Activated CD8-positive, alpha-beta memory T cell treated with anti-CD3 and anti-CD28 coated beads for 4 hours (primary cell): ENCODE results near the gene TPRA1.
"Not testable (repeated sequence)": the region's sequence is repeated elsewhere in the genome, so short reads cannot be mapped to it uniquely, and the experiment has no call there.

ENCODE experiments used
- DNase-seq, 2 donors: peaks; one replicate each; pipeline ENCODE4 v3.0.0-alpha.2; 2020; ENCODE audit warnings: low read depth in 2 of 2

Gene TPRA1

DNA sequence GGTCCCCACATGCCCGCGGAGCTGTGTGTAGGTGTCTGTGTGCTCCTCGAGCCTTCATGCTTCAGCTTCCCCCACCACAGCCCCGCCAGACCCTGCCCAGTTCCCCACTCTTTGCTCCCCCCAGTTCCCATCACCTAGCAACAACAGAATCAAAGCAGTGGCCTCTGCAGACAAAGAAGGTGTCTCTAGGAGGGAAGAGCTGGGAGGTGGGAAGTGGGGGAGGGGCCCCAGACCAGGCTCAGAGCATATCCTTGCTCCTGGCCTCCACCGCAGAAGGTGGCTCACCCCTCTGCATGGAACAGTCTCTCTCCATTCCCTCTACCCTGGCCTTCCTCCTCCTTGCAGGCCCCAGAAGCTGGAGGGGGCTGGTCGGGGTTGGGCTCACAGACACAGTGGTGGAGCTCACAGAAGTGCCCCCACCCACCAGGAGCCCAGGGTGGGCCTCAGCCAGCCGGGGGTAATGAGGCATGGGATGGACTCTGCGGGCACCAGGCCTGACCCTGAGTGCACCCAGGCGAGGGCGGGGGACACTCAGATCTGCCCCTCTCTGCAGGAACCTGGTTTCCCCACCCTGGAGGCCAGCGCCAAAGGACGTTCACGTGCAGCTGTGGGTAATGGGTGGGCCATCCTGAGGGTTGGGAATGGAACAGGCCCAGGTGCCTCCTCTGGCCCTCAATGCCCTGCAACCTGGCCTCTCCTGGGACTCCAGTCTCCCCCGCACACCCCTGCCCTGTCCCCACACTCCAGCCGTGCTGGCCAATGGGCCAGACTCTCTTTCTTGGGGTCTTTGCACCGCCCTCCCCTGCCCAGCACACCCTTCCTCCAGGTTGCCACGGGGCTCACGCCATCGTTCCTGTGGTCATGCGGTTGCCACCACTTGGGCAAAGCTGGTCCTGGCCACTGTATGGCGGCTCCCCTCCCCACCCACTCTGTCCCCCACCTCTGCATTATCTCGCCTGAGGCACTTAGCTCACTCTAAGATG is 53.4 kb downstream of the TPRA1 start:
- no peak for DNase-seq

DNA sequence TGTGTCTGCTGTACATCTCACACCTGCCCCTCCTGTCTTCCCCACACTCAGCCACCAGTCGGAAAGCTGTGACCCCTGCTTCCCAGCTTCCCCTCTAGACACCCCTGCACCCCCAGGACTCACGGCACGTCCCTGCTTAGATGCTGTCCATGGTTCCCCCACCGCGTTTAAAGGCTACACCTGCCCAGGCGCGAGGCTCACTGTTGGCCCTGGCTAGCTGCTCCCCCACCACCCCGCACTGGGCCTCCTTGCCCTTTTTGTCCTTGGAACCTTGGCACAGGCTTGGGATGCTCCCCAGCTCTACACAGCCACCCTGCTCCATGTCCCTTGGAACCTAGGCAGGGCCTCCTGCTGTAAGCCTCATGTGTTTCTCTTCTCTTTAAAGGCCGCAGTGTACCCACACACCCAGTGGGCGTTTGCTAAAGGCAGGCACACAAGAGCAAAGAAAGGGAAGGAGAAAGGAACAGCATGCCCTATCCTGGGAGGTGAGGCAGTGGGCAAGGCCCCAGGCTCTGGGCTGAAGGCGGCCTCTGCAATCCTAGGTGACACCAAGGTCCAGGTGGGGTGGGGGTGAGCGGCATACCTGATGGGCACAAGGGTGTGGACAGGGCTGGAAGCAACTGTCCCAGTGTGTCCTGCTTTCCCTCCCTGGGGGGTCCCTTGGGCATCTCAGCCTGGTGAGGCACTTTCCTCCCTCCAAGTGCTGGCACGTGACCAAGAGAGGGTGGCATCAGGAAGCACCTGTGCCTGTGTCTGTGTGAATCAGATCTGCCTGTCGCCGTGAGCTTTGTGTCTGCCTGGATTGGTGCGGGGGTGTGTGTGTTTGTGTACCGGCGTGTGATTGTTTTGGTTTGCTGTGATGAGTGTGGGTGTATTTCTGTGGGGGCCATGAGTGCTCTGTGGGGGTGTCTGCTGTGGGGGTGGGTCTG is 54.4 kb downstream of the TPRA1 start:
- no peak for DNase-seq

DNA sequence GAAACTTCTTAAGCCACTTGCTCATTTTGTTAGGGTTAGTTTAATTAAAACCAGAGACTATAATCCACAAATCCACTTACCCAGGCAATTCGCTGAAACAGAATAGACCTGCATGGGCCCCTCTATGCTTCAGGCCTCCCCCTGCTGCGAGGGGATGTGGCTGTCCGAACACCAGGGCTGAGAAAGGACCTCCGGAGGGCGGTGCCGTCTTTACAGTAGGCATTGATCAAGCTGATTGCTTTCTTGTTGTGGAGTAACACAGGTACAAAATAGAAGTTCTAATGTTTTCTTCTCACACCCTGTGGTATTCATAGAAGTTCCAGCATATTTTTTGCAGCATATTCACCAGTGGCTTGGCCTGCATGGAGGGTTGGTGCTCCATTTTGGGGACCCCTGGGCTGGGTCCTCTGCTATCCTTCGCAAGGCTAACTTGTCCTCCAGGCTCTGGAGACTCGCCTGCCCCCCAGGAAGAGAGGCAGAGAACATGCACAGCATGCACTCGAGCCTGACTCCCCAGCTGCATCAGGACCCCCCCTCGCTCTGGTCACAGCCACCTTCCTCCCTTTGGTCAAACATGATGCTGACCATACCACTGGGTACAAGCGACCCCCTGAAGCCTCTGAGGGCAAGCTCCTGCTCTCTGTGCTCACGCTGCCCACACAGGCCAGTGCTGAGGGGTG is 55.3 kb downstream of the TPRA1 start:
- DNase-seq = no peak

- DNase-seq = no peak
These were observed 56.0 kb downstream of the TPRA1 start for GRCh38 chr3:127534564-127534963.

GRCh38 chr3:127534161-127534451 is 56.4 kb downstream of the TPRA1 start:
- no peak for DNase-seq

- DNase-seq = no peak
These were observed 57.9 kb downstream of the TPRA1 start for GRCh38 chr3:127532561-127533203.

DNA sequence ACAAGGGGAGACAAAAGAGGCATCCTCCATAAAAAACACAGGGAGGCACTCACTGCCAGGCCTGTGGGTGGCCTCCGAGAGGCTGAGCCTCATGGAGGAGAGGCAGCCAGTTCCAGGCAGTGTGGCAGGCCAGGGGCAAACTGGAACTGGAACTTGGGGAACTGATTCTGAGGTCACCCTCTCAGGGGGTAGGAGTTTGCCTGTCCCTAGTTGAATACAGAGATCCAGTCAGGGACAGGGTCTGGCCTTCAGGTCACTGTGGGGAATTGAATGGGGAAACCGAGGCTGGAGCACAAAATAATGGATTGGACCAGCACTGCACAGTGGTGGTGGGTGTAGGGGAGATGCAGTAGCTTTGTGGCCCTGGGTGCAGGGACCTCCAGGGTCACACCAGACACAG is 58.7 kb downstream of the TPRA1 start:
- no peak for DNase-seq

- DNase-seq = not testable (repeated sequence)
These were observed 59.7 kb downstream of the TPRA1 start for GRCh38 chr3:127530863-127531262.

DNA sequence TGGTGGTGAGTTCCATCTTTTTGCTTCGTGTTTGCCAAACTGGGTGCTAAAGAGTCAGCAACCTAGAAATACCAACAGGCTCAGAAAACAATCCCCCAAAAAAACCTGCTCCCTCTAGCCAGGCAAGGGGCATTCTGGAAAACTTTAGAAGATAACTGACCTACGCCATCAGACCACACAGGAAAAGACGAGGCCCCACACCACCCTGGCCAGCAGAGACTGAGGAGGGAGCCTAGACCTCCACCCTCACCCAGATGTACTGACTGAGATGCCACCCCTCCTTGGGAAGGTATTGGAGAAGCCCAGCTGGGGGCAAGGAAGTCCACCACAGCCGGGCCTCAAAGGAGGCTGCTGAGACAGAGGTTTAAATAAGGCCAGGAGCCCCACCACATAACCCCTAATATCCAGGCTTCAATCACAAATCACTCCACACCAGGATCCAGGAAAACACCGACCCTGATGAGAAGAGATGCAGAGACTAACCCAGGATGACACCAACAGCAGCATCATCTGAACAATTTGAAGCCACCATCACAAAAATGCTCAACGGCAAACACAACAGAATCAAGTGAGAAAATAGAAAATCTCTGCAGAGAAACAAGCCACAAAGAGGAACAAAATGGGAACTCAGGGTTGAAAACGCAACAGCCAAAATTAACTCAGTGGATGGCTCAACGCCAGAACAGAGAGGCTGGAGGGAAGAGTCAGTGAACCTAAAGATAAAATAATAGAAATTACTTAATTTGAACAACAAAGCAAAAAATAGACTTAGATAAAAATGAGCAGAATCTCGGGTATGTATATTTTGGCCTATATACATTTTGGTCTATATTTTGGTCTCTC is 61.0 kb downstream of the TPRA1 start:
- DNase-seq = no peak

DNA sequence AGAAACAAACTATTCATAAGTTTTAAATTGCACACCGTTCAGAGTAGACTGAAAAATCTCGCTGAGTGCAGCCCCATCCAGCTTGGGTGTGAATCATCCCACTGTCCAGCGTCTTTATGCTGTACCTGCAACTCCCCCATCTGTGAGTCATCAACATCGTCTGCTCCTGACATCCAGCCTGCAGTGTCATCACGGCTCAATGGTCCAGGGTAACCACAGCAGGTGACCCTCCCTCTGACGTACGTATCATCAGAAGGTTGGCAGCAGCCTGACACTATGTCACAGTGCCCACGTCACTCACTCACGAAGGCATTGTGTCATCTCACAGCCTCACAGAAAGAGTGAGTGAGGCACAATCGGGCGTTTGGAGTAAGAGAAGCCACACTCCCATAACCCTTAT is 65.2 kb downstream of the TPRA1 start:
- no peak for DNase-seq

DNA sequence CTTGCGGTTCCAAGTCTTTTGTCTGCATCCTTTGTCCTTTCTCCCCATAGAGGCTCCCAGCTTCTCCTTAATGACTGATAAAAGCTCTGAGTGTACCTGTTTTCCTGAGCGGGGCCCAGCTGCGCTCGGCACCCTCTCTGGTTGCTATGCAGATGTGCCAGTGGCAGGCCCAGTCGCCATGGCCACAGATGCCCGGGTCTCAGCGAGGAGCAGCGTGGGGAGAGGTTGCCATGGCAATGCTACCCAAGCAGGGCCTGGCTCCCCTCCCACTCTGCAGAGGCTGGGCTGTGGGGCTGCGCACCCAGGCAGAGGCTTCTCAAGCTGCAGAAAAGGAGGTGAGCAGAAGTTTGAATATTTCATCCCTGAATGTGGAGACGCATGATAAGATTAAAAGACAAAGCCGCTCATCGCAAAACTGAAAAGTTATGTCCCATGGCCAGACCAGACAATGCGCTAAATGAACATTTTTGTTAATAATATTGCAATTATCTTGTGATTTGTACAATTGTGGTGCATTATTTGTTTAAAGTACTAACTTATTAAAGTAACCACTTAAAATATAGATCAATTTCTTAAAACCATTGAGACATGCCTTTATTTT is 66.1 kb downstream of the TPRA1 start:
- no peak for DNase-seq
